Measurements from ENCODE around the gene SLC35F4.

SLC35F4 gene

DNA sequence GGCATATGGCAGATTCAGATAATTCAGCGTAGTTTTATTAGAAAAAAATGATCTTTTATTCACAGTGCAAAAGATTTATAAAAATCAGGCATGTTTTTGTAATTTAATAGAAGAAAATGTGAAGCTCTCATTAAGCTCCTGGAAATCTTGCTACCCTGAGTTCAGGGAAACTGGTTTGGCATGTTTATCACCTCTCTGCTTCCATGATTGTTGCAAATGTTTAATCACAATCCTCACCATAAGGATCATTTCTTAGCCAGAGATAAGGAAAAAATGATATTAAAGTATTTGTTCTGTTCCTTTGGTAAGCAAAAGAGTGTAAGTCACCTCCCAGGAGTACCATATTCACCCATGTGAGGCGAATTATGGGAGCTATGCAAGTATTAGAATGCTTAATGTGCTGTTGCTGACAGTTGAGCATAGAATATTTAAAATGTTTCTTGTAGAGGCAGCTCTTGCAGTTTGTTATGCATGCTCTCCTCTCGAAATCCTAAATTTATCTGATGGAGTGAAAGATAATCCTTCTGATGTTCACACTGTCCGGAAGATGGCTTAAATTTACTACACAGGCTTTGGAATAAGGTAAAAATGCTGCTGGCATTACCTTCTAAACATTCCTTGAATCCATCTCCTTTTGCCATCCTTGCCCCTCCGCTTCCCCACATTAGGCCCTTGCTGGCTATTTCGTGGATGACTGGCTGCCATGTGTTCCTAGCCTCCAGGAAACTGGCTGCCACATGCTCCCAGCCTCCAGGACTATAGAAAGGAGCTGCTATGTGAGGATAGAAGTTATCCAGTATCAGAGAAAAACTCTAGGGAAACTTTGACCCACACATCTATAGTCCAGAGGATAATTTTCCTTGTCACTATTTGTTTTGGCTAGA, 256.5 kb downstream of the SLC35F4 start:
- Histone ChIP-seq H3F3A (ENCODE audit: low read depth) (no peaks in the 10 kb centered on the region), H2AFZ (ENCODE audit: low read length) (no peak overlapping the region), H3K36me3 (ENCODE audit: insufficient read depth, low read length) (no peaks in the 10 kb centered on the region), H3K9ac (ENCODE audit: low read depth, low read length, poor library complexity, severe bottlenecking) (no peak overlapping the region), H3K79me2 (ENCODE audit: insufficient read depth, low read length) (no peaks in the 10 kb centered on the region), H3K4me2 (ENCODE audit: low read depth, low read length, poor library complexity, severe bottlenecking) (no peak overlapping the region), H3K9me2 (replicated peaks; ENCODE audit: low read depth, low read length) (no peaks in the 10 kb centered on the region), H3K4me3 (ENCODE audit: low read length, poor library complexity, severe bottlenecking) (no peak overlapping the region), H3K27me3 (ENCODE audit: insufficient read depth, low read length, poor library complexity, severe bottlenecking) (no peaks in the 10 kb centered on the region), H4K20me1 (ENCODE audit: insufficient read depth, low read length, poor library complexity, severe bottlenecking) (no peaks in the 10 kb centered on the region), H3K9me3 (ENCODE audit: insufficient read depth, low read depth, low read length) (no peaks in the 10 kb centered on the region), H3K4me1 (ENCODE audit: insufficient read depth, low read length, poor library complexity, severe bottlenecking) (no peaks in the 10 kb centered on the region)
- no peak for TF ChIP-seq EZH2phosphoT487 (IDR thresholded peaks at IDR 0.05; ENCODE audit: borderline replicate concordance)
- TF ChIP-seq, protein P1, sequence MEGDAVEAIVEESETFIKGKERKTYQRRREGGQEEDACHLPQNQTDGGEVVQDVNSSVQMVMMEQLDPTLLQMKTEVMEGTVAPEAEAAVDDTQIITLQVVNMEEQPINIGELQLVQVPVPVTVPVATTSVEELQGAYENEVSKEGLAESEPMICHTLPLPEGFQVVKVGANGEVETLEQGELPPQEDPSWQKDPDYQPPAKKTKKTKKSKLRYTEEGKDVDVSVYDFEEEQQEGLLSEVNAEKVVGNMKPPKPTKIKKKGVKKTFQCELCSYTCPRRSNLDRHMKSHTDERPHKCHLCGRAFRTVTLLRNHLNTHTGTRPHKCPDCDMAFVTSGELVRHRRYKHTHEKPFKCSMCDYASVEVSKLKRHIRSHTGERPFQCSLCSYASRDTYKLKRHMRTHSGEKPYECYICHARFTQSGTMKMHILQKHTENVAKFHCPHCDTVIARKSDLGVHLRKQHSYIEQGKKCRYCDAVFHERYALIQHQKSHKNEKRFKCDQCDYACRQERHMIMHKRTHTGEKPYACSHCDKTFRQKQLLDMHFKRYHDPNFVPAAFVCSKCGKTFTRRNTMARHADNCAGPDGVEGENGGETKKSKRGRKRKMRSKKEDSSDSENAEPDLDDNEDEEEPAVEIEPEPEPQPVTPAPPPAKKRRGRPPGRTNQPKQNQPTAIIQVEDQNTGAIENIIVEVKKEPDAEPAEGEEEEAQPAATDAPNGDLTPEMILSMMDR (conservative IDR thresholded peaks at IDR 0.05; ENCODE audit: low read length): no peak

DNA sequence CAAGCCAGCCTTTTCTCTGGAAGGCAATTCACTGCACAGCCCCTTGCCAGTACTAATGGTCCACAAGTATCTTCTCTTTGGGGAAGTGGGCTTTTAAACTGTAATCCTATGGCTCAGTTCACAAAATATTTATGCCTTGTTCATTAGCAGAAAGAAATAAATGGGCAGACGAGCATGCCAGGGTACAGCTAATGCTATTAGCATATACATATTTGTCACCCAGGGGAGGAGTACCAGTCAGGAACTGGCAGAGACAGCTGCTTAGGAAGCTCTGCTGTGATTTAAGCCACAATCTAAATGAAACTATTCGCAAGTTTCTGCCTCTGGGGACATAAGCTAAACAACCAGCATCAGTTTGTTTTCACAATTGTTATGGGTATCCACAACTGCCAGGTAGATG, 258.8 kb downstream of the SLC35F4 start:
- Histone ChIP-seq H3K27me3 (ENCODE audit: insufficient read depth, low read length, poor library complexity, severe bottlenecking) (no peaks in the 10 kb centered on the region), H3F3A (ENCODE audit: low read depth) (no peaks in the 10 kb centered on the region), H3K9ac (ENCODE audit: low read depth, low read length, poor library complexity, severe bottlenecking) (no peak overlapping the region), H3K9me3 (ENCODE audit: insufficient read depth, low read depth, low read length) (no peaks in the 10 kb centered on the region), H3K36me3 (ENCODE audit: insufficient read depth, low read length) (no peaks in the 10 kb centered on the region), H3K4me2 (ENCODE audit: low read depth, low read length, poor library complexity, severe bottlenecking) (no peak overlapping the region), H3K4me3 (ENCODE audit: low read length, poor library complexity, severe bottlenecking) (no peak overlapping the region), H3K79me2 (ENCODE audit: insufficient read depth, low read length) (no peaks in the 10 kb centered on the region), H3K4me1 (ENCODE audit: insufficient read depth, low read length, poor library complexity, severe bottlenecking) (no peaks in the 10 kb centered on the region), H4K20me1 (ENCODE audit: insufficient read depth, low read length, poor library complexity, severe bottlenecking) (no peaks in the 10 kb centered on the region), H3K9me2 (replicated peaks; ENCODE audit: low read depth, low read length) (no peaks in the 10 kb centered on the region), H2AFZ (ENCODE audit: low read length) (no peak overlapping the region)
- TF ChIP-seq, protein P1 (conservative IDR thresholded peaks at IDR 0.05; ENCODE audit: low read length): no peak
- no peak for TF ChIP-seq EZH2phosphoT487 (IDR thresholded peaks at IDR 0.05; ENCODE audit: borderline replicate concordance)

DNA sequence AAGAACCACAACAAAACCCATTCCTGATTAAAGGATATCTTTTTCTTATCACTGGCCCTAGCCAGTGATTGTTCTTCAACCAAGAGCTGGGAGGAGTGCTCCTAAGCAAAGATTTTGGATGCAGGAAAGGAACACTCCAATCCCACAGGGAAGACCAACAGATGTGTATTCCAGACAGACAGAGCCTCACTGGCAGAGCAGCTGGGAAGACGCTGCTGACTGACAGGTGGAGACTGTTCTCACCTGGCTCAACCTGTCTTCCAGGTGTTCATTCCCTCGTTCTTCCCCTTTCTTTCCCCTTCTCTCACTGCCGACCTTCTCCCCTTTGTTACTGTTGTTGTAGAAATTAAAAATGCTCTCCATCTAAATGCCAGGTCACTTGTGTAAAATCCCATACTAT, 282.5 kb downstream of the SLC35F4 start:
- no peaks in the 10 kb centered on the region for H3F3A ChIP-seq (ENCODE audit: low read depth)
- H3K79me2 ChIP-seq (ENCODE audit: insufficient read depth, low read length): no peaks in the 10 kb centered on the region
- no peaks in the 10 kb centered on the region for H3K4me1 ChIP-seq (ENCODE audit: insufficient read depth, low read length, poor library complexity, severe bottlenecking)
- no peaks in the 10 kb centered on the region for H4K20me1 ChIP-seq (ENCODE audit: insufficient read depth, low read length, poor library complexity, severe bottlenecking)
- H3K27me3 ChIP-seq (ENCODE audit: insufficient read depth, low read length, poor library complexity, severe bottlenecking): no peaks in the 10 kb centered on the region
- no peaks in the 10 kb centered on the region for H3K9me2 ChIP-seq (replicated peaks; ENCODE audit: low read depth, low read length)
- no peaks in the 10 kb centered on the region for H3K9me3 ChIP-seq (ENCODE audit: insufficient read depth, low read depth, low read length)
- TF ChIP-seq, protein P1 (conservative IDR thresholded peaks at IDR 0.05; ENCODE audit: low read length): no peak
- TF ChIP-seq EZH2phosphoT487 (IDR thresholded peaks at IDR 0.05; ENCODE audit: borderline replicate concordance): no peak
- no peak overlapping the region for H3K4me2 ChIP-seq (ENCODE audit: low read depth, low read length, poor library complexity, severe bottlenecking)
- H2AFZ ChIP-seq (ENCODE audit: low read length): no peak overlapping the region
- H3K9ac ChIP-seq (ENCODE audit: low read depth, low read length, poor library complexity, severe bottlenecking): no peak overlapping the region
- H3K36me3 ChIP-seq (ENCODE audit: insufficient read depth, low read length): no peaks in the 10 kb centered on the region
- no peak overlapping the region for H3K4me3 ChIP-seq (ENCODE audit: low read length, poor library complexity, severe bottlenecking)
